HG02678 (cell line): ENCODE measurements around the gene PCDHB9.
"Not testable (repeated sequence)": the region's sequence is repeated elsewhere in the genome, so short reads cannot be mapped to it uniquely, and the experiment has no call there.

Source experiments
- ATAC-seq: cut with Tn5 transposase; IDR thresholded peaks from one replicate; pipeline ENCODE4 v1.9.1; 2021; ENCODE audit warnings: mild to moderate bottlenecking, moderate library complexity; ENCODE audit not compliant: unreplicated experiment

Gene PCDHB9

GRCh38 chr5:141184117-141184855, 2.7 kb upstream of the PCDHB9 start:
- ATAC-seq, result not testable (repeated sequence)

DNA sequence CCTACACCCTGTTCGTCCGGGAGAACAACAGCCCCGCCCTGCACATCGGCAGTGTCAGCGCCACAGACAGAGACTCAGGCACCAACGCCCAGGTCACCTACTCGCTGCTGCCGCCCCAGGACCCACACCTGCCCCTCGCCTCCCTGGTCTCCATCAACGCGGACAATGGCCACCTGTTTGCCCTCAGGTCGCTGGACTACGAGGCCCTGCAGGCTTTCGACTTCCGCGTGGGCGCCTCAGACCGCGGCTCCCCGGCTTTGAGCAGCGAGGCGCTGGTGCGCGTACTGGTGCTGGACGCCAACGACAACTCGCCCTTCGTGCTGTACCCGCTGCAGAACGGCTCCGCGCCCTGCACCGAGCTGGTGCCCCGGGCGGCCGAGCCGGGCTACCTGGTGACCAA, 1.7 kb downstream of the PCDHB9 start:
- not testable (repeated sequence) for ATAC-seq

GRCh38 chr5:141189131-141189530, 2.2 kb downstream of the PCDHB9 start:
- not testable (repeated sequence) for ATAC-seq

DNA sequence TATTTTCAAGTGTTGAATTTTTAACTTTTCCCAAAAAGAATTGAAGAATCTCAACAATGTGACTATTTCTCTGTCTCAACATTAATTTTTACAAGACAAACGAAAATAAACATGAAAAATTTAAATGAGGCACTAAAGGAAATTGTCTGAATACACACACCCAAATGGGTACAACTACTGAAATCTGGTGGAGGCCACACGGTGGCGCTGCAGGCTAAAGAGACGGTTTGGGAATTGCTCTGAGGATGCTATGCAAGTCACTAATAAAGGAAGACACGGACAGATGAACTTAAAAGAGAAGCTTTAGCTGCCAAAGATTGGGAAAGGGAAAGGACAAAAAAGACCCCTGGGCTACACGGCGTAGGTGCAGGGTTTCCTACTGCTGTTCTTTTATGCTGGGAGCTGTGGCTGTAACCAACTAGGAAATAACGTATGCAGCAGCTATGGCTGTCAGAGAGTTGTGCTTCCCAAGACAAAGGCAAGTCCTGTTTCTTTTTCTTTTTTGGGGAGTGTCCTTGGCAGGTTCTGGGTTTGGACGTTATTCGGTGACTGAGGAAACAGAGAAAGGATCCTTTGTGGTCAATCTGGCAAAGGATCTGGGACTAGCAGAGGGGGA, 5.3 kb downstream of the PCDHB9 start, which contains the start of gene PCDHB10:
PCDHB10 (plus strand) TSS at position 244 of the 616 bp plus-strand sequence; CDS start at position 444, 200 bp downstream.
- no peak for ATAC-seq

GRCh38 chr5:141194332-141194731, 7.4 kb downstream of the PCDHB9 start:
- ATAC-seq, result not testable (repeated sequence)

DNA sequence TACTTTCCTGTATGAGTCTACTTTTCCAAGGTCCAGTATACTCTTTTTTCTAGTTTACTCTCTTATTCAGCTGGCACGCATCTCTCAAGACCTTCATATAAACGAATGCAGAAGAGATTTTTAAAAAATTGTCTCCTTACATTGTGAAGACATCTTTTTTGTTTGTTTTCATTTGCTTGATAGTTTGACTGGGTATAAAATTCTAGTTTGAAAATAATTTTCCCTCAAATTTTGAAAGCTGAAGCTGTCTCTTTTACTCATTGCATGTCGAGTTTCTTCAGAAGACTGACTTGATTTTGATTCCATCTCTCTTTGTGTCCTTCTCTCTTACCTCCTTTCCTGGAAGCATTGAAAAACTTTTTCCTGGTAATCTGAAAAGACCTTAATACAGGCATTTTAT, 9.4 kb downstream of the PCDHB9 start:
- no peak for ATAC-seq

GRCh38 chr5:141199359-141200235, 12.6 kb downstream of the PCDHB9 start, which contains the start of gene PCDHB11:
TSS of gene PCDHB11 (plus strand) at chr5:141199627. CDS start at chr5:141199775, 148 bp downstream.
- ATAC-seq, result no peak

DNA sequence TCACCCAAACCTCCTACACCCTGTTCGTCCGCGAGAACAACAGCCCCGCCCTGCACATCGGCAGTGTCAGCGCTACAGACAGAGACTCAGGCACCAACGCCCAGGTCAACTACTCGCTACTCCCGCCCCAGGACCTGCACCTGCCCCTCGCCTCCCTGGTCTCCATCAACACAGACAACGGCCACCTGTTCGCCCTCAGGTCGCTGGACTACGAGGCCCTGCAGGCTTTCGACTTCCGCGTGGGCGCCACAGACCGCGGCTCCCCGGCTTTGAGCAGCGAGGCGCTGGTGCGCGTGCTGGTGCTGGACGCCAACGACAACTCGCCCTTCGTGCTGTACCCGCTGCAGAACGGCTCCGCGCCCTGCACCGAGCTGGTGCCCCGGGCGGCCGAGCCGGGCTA, 14.2 kb downstream of the PCDHB9 start:
- ATAC-seq, result not testable (repeated sequence)

- not testable (repeated sequence) for ATAC-seq
Measured at GRCh38 chr5:141201646-141202045, 14.7 kb downstream of the PCDHB9 start.

DNA sequence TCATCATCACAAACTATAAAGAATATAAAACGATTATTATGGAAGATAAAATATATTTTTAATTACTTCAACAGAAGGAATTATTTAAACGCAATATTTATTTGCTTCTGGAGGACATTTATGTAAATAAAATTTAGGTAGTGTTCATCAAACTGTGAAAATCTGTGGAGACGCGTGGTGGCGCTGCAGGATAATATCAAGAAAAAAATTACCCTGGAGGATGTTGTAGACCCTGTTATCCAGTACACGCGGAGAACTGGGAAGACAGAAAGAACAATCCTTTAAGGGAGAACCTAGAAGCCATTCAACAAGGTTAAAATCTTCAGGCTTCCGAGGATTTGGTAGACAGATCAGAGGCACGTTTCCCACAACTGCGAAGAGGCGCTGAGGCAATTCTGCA, 21.5 kb downstream of the PCDHB9 start, which contains the start of gene PCDHB12:
PCDHB12 (plus strand) TSS at position 242 of the 400 bp plus-strand sequence. CDS start 189 bp downstream, outside the sequence.
- no peak for ATAC-seq

DNA sequence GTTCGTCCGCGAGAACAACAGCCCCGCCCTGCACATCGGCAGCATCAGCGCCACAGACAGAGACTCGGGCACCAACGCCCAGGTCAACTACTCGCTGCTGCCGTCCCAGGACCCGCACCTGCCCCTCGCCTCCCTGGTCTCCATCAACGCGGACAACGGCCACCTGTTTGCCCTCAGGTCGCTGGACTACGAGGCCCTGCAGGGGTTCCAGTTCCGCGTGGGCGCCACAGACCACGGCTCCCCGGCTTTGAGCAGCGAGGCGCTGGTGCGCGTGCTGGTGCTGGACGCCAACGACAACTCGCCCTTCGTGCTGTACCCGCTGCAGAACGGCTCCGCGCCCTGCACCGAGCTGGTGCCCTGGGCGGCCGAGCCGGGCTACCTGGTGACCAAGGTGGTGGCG, 23.3 kb downstream of the PCDHB9 start:
- ATAC-seq, result not testable (repeated sequence)

- not testable (repeated sequence) for ATAC-seq
Measured at GRCh38 chr5:141210849-141211248, 23.9 kb downstream of the PCDHB9 start.

- not testable (repeated sequence) for ATAC-seq
Measured at GRCh38 chr5:141213656-141214339, 26.8 kb downstream of the PCDHB9 start, which contains the start of gene PCDHB13. TSS of gene PCDHB13 (plus strand) at chr5:141213919. CDS start at chr5:141214124, 205 bp downstream.

GRCh38 chr5:141214583-141214982, 27.6 kb downstream of the PCDHB9 start:
- ATAC-seq, result not testable (repeated sequence)

DNA sequence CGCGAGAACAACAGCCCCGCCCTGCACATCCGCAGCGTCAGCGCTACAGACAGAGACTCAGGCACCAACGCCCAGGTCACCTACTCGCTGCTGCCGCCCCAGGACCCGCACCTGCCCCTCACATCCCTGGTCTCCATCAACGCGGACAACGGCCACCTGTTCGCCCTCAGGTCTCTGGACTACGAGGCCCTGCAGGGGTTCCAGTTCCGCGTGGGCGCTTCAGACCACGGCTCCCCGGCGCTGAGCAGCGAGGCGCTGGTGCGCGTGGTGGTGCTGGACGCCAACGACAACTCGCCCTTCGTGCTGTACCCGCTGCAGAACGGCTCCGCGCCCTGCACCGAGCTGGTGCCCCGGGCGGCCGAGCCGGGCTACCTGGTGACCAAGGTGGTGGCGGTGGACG, 28.5 kb downstream of the PCDHB9 start:
- not testable (repeated sequence) for ATAC-seq

DNA sequence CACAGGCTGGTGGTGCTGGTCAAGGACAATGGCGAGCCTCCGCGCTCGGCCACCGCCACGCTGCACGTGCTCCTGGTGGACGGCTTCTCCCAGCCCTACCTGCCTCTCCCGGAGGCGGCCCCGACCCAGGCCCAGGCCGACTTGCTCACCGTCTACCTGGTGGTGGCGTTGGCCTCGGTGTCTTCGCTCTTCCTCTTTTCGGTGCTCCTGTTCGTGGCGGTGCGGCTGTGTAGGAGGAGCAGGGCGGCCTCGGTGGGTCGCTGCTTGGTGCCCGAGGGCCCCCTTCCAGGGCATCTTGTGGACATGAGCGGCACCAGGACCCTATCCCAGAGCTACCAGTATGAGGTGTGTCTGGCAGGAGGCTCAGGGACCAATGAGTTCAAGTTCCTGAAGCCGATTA, 29.1 kb downstream of the PCDHB9 start:
- not testable (repeated sequence) for ATAC-seq

DNA sequence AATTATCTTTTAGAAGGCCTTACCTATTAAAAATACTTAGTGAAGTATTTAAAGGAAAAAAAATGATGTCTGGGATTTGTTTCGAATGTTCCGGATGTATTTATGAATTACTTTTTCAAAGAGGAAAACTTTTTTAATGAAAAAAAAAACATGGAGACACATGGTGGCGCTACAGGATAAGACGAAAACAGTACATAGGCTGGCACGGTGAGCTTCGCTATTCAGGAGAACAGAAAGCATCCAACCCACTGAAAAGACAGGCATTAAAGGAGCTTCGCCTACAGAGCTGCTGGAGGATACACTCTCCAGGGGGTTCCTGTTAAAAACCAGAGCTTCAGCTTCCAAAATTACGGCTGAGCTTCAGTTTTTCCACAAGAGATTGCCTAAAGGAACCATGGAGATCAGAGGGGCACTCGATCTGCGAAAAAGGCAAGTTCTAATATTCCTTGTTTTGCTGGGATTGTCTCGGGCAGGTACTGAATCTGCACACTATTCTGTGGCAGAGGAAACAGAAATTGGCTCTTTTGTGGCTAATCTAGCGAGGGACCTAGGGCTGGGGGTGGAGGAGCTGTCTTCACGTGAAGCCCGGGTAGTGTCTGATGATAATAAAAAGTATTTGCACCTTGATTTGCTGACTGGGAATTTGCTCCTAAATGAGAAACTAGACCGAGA, 36.3 kb downstream of the PCDHB9 start, which contains the start of gene PCDHB14:
PCDHB14 (plus strand) TSS at position 232 of the 672 bp plus-strand sequence; CDS start at position 395, 163 bp downstream.
- no peak for ATAC-seq

DNA sequence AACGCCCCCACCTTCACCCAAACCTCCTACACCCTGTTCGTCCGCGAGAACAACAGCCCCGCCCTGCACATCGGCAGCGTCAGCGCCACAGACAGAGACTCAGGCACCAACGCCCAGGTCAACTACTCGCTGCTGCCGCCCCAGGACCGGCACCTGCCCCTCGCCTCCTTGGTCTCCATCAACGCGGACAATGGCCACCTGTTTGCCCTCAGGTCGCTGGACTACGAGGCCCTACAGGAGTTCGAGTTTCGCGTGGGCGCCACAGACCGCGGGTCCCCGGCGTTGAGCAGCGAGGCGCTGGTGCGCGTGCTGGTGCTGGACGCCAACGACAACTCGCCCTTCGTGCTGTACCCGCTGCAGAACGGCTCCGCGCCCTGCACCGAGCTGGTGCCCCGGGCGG, 37.9 kb downstream of the PCDHB9 start:
- ATAC-seq, result not testable (repeated sequence)

GRCh38 chr5:141225421-141225820, 38.5 kb downstream of the PCDHB9 start:
- ATAC-seq, result not testable (repeated sequence)
